ENCODE measurements around the gene CLEC10A.
"Not testable (repeated sequence)": the region's sequence is repeated elsewhere in the genome, so short reads cannot be mapped to it uniquely, and the experiment has no call there.

Gene CLEC10A

GRCh38 chr17:7070712-7071111, 9.3 kb downstream of the CLEC10A start:
- DNase-seq = no peak

GRCh38 chr17:7068268-7068667, 11.8 kb downstream of the CLEC10A start:
- DNase-seq = no peak

DNA sequence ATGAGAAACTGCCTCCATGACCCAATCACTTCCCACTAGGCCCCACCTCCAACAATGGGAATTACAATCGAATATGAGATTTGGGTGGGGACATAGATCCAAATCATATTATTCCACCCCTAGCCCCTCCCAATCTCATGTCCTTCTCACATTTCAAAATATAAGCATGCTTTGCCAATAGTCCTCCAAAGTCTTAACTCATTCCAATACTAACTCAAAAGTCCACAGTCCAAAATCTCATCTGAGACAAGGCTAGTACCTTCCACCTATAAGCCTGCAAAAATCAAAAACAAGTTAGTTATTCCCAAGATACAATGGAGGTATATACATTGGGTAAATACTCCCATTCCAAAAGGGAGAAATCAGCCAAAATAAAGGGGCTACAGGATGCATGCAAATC, 12.9 kb downstream of the CLEC10A start:
- DNase-seq = no peak

DNA sequence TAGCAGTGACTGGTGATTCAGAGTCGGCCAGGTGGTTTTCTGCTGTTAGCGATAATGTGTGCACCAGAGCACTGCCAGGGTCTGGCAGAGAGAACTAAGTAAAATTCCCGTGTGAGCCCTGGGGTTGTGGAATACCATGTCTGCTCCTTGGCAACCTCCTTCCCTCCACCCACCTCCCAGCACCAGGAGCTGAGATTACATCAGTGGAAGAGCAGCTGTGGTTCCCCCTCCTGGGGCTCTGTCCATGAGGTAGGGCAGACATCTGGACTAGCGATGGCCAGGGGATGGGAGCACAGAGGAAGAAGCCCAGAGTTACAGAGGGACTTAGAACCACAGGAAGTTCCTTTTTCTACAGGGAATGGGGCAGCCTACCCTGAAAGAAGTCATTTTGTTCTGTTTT, 15.8 kb downstream of the CLEC10A start:
- peak; percentile 65 for DNase-seq

GRCh38 chr17:7063518-7064094, 16.4 kb downstream of the CLEC10A start:
- DNase-seq = no peak

DNA sequence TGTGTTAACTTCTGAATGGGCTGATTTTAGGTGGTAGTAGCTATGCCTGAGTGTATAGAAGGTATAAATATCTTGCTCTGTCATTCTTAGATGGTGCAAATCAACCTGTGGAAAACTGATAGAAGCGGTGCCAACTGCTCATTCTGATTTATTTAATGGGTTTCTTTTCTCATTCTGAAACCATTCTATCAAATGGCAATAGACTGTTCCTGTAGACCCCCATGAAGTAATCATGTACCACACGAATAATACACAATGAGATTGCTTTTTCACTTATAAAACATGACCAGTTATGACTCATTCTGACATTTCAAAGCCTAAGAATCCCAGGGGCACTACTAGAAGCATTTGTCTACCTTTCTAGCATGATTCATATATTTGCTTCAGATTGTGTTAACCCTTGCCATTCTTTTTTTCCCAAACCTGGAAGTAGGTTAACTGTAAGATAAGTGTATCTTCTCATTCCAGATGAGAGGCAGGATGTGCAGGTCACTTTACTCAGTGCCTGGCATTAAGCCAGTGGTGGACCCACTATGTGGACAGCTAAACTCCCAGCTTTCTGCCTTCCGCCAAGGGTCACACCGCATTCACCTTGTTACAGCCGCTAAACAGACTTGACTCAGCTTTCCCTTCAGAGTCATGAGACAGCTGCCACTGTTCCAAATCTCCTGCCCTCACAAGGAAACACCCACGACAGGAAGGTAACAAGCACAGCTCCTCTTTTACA, 19.7 kb downstream of the CLEC10A start:
- DNase-seq = no peak

DNA sequence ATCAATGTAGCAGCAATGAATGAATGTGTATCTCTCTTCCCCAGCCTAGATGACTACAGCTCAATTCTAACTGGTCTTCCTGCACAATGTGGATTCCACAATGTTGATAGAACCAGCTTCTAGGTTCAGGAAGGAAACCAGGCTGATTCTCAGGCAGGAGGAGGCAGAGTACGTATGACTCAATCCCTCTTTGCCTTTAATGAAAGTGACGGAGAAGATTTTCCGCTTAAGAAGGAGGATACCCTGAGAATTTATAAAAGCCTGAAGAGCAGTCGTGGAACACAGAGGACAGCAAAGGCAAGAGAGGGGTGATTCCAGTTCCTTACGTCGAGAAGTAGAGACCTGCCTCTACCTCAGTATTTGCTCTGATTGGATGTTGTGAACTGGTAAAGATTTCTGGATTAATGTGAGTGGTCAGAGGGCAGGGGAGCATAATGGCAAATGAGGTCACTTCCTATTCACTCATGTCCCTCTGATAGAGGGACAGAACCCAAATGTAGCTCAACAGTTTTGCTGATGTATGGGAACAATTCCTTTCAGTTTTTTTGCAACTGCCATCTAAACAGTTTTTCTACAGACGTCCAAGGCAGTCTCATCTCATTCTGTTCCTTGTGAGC, 21.1 kb downstream of the CLEC10A start:
- DNase-seq = no peak

GRCh38 chr17:7056386-7056785, 23.7 kb downstream of the CLEC10A start:
- no peak for DNase-seq

DNA sequence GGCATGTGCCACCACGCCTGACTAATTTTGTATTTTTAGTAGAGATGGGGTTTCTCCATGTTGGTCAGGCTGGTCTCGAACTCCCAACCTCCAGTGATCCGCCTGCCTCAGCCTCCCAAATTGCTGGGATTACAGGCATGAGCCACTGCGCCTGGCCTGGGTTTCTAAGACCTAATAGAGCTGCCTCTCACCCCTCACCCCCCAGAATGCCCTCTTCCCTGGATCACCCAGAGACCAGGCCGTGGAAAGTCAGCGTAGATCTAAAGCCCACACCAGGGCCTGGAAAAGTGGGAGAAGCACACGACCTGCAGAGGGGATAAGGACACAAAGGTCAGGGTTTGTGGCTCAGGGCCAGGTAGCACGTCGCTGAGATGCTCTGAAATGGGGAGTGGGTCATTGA, 29.5 kb downstream of the CLEC10A start:
- DNase-seq = not testable (repeated sequence)

GRCh38 chr17:7048968-7049367, 31.1 kb downstream of the CLEC10A start:
- no peak for DNase-seq

GRCh38 chr17:7047566-7047965, 32.5 kb downstream of the CLEC10A start:
- DNase-seq = no peak

DNA sequence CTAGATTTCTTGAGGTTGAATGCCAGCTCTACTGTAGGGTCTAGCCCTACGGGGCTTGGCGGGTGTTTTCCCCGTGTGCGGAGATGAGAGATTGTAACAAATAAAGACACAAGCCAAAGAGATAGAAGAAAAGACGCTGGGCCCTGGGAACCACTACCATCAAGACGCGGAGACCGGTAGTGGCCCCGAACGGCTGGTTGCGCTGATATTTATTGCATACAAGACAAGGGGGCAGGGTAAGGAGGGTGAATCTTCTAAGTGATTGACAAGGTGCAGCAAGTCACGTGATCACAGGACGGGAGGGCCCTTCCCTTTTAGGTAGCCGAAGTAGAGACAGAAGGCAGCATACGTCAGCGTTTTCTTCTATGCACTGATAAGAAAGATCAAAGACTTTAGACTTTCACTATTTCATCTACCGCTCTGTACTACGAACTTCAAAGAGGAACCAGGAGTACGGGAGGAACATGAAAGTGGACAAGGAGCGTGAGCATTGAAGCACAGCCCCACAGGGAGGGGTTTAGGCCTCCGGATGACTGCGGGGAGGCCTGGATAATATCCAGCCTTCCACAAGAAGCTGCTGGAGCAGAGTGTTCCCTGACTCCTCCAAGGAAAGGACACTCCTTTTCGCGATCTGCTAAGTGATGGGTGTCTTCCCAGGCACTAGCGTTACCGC, 33.2 kb downstream of the CLEC10A start:
- not testable (repeated sequence) for DNase-seq

- no peak for DNase-seq
Measured at GRCh38 chr17:7046127-7046724, 33.8 kb downstream of the CLEC10A start.

- DNase-seq = no peak
Measured at GRCh38 chr17:7045492-7046126, 34.4 kb downstream of the CLEC10A start.

DNA sequence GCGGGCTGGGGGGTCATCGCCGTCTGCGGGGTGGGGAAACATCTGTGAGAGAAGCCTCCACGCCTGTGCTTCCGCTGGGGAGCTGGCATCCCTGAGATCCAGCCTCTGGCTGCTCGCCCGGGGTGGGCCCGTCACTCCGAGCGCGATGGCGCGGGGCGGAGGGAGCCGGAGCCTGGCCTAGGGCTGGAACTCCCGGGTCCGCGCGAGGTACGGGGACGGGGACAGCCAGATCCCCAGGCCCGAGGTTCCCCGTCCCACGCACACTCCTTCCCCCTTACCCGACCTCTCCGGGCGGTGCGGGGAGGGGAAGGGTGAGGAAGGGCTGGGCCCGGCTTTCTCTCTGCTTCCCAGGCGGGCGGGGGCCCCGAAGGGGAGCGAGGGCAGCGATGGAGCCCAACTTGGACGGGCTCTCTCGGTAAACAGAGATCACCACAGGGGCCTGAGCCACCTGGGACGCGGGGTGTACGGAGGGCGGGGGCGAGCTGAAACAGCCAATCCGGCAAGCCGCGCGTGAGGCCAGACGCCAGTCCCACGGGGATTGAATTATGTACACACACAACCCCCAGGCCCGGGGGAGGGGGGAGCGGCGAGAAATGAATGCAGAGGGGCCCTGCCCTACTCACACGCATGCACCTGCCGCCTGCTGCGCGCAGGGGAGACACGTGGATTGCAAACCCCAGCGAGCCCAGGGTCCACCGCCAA, 36.4 kb downstream of the CLEC10A start, which contains the start of gene SLC16A11:
TSS of gene SLC16A11 (minus strand) at position 596 of the 702 bp plus-strand sequence. CDS start at position 17, 579 bp downstream.
- DNase-seq = no peak

GRCh38 chr17:7043182-7043496, 36.9 kb downstream of the CLEC10A start:
- no peak for DNase-seq

DNA sequence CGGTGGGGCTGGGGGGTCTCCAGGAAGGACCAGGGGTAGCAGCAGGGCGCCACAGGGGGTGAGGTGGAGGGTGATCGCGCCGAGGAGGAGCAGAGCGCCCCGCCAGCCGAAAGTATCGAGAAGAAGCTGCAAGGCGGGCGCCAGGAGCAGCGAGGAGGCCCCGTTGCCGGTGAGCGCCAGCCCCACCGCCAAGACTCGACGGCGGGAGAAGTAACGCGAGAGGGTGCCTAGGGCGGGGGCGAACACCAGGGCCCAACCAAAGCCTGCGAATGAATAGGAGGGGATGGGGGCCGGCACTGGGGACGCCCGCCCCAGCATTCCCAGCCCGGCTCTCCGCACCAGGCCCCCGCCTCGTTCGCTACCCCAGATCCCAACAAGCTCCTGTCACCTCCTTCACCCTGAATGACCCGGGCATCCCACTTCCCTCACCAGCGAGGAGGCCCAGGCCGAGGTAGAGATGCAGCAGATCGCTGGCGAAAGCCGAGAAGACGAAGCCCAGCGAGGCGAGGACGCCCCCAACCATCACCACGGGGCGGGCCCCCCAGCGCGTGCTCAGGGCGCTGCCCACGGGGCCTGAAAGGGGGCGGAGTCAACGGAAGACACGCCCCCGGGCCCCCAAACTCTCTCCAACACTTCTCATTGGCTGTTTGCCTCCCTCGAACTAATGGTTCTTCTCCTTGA, 37.4 kb downstream of the CLEC10A start:
- DNase-seq = no peak

DNA sequence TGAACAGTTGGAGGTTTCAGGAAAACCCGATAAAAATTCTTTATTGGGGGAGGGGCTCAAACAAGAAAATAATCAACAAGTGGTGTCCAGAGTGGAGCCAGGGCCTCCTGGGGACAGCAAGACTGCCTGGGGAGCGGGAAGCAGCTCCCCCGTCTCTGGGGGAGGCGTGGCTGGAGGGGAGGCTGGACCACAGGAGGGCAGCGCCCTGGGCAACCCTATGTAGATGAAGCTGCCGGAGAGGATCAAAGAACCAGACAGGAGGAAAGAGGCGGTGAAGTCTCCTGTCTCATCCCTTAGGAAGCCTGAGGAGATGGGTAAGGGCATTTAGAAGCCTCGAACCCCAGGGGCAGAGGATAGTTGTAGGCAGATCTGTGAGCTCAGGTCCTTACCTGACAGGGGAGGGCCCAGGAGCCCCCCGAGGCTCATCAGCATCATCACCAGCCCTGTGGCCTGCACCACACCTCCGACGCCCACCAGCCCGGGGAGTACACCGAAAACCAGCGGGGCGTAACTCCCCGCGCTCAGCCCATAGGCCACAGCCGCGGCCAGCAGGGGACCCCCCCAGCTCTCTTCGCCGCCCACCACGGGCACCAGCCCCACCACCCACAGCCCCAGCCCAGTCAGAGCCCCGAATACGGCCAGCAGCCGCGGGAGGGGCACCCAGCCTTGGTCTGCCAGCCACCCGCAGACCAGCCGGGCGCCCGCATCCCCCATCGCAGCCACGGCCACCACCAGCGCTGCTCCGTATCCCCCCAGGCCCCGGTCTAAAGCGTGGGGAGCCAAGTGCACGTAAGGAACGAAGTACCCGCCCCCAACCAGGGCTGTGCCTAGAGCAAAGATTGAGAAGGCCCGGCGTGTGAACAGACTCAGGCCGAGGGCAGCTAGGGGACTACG, 38.2 kb downstream of the CLEC10A start:
- no peak for DNase-seq

DNA sequence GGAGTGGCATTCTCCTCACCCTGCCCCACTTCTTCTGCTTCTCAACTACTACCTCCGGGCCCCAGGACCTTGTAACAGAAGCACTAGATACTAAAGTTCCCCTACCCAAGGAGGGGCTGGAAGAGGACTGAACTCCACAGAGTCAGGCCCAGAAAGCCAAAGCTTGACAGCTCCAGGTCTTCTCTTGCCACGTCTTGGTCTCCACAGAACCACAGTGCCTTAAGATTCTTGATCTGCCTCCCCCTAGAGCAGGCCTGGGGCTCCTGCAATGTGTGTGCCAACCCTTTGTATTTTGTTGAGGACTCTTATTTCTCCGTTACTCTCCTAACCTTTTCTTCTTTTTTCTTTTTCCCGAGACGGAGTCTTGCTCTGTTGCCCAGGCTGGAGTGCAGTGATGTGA, 40.2 kb downstream of the CLEC10A start:
- DNase-seq = no peak

- no peak for DNase-seq
Measured at GRCh38 chr17:7038025-7038862, 41.8 kb downstream of the CLEC10A start.

All from right hindlimb (tissue), 1 donor.